Prostate gland (tissue), 2 donors: ENCODE results near the gene BTBD2. TPM values are rescaled to one million over a fixed set of nuclear protein-coding genes. Genes with fewer than 3 reads are reported as not detected.

ENCODE experiments used
- DNase-seq: peaks from one replicate; pipeline ENCODE4 v3.0.0-alpha.2; 2019; ENCODE audit warnings: low spot score
- H3K27ac ChIP-seq, 2 donors: fragments of 200-600 bp; sonication (generic); 2 replicates each; pipeline ENCODE4 v1.5.1; 2017 to 2019
- H3K27me3 ChIP-seq: fragments of 200-600 bp; sonication (generic); replicated peaks from 2 replicates; pipeline ENCODE4 v1.5.1; 2019; ENCODE audit not compliant: insufficient read depth
- H3K36me3 ChIP-seq, 2 donors: fragments of 200-600 bp; sonication (generic); 1 replicate in 1 of 2; 2 replicates in 1 of 2; pipeline versions ENCODE4 v1.5.1 to v1.8.1; 2017 to 2019
- H3K4me1 ChIP-seq: fragments of 200-600 bp; sonication (generic); replicated peaks from 2 replicates; pipeline ENCODE4 v1.5.1; 2019
- H3K4me3 ChIP-seq, 2 donors: fragments of 200-600 bp; sonication (generic); 2 replicates each; pipeline ENCODE4 v1.5.1; 2017 to 2019
- H3K9me3 ChIP-seq: fragments of 200-600 bp; sonication (generic); 2 replicates; pipeline ENCODE4 v1.5.1; 2017
- CTCF ChIP-seq, 4 experiments: fragments of 200-600 bp in 2 of 4; fragments of 450-650 bp in 2 of 4; sonication (generic) in 2 of 4; IDR thresholded peaks; 1 replicate in 3 of 4; 2 replicates in 1 of 4; pipeline ENCODE4 v1.5.1; 2016 to 2019; ENCODE audit warnings: antibody characterized with exemption in 4 of 4, mild to moderate bottlenecking in 2 of 4, moderate library complexity in 2 of 4
- POLR2A ChIP-seq: fragments of 450-650 bp; IDR thresholded peaks from one replicate; pipeline ENCODE4 v1.6.1; 2016; ENCODE audit warnings: antibody characterized with exemption, mild to moderate bottlenecking
- POLR2AphosphoS5 ChIP-seq: sonication (generic); formaldehyde crosslinking; IDR thresholded peaks from one replicate; pipeline ENCODE4 v1.6.1; 2017; ENCODE audit warnings: antibody characterized with exemption
- WGBS: methylation state at CpG from one replicate; pipeline ENCODE4 v1.1.5; 2018; 5-methylcytosine and 5-hydroxymethylcytosine counted together
- intact Hi-C: fragments of 100-400 bp; cut with DNase I; formaldehyde crosslinking; loops from one replicate; pipeline ENCODE4 v1.14.2; 2022
- total RNA-seq, 2 donors: library from RNA; depleted of rRNA; stranded (reverse); fragments of >200 nt; gene quantifications; one replicate each; pipeline ENCODE4 v1.1.0, GENCODE V29; 2016

BTBD2 gene
- total RNA-seq, 2 donors from 2014 or later, result 116 to 136 TPM

GRCh38 chr19:2062389-2062729 is 46.8 kb upstream of the BTBD2 start:
- H3K36me3 ChIP-seq, result no peaks in the 10 kb centered on the region
- WGBS, result 62% methylated on average over 10 of the region's 10 CpGs
- DNase-seq, result no peak
- H3K27me3 ChIP-seq, result no peaks in the 10 kb centered on the region
- no peak for TF ChIP-seq CTCF (IDR thresholded peaks at IDR 0.05)
- TF ChIP-seq POLR2A, result no peak
- TF ChIP-seq POLR2AphosphoS5, result no peak
- intact Hi-C loops, result no loop called here
- H3K9me3 ChIP-seq, result no peaks in the 10 kb centered on the region
- peak overlapping the region; percentile 99 to 100 for H3K27ac ChIP-seq
- peaks cover 32% of the 10 kb centered on the region for H3K4me1 ChIP-seq
- peak overlapping the region in 1 of 2 donors; percentile 75 for H3K4me3 ChIP-seq

- Histone ChIP-seq H3K36me3 (no peaks in the 10 kb centered on the region), H3K4me1 (peaks cover 32% of the 10 kb centered on the region), H3K27ac (peak overlapping the region; percentile 99 to 100), H3K27me3 (no peaks in the 10 kb centered on the region), H3K4me3 (peak overlapping the region; percentile 65 to 75), H3K9me3 (no peaks in the 10 kb centered on the region)
- peak; percentile 99 for DNase-seq
- 3% methylated on average over 49 of the region's 50 CpGs for WGBS
- intact Hi-C loops, result no loop called here
- peak; percentile 67 for TF ChIP-seq POLR2A
- TF ChIP-seq CTCF (IDR thresholded peaks at IDR 0.05), result no peak
- TF ChIP-seq POLR2AphosphoS5, result peak; percentile 98
These were observed 46.2 kb upstream of the BTBD2 start for GRCh38 chr19:2061495-2062388.

GRCh38 chr19:2060884-2061494 is 45.5 kb upstream of the BTBD2 start:
- peak overlapping the region; percentile 65 to 75 for H3K4me3 ChIP-seq
- H3K36me3 ChIP-seq, result no peaks in the 10 kb centered on the region
- WGBS, result under 1% methylated on average over 39 of the region's 55 CpGs
- intact Hi-C loops, result no loop called here
- DNase-seq, result no peak
- peaks cover 35% of the 10 kb centered on the region for H3K4me1 ChIP-seq
- peak; percentile 91 for TF ChIP-seq POLR2A
- TF ChIP-seq CTCF (IDR thresholded peaks at IDR 0.05), result no peak
- H3K9me3 ChIP-seq, result no peaks in the 10 kb centered on the region
- H3K27ac ChIP-seq, result peak overlapping the region; percentile 99 to 100
- H3K27me3 ChIP-seq, result no peaks in the 10 kb centered on the region

GRCh38 chr19:2059422-2060201 is 44.1 kb upstream of the BTBD2 start:
- 32% methylated on average over 22 of the region's 24 CpGs for WGBS

More at GRCh38 chr19:2059422-2060201, 44.1 kb upstream of the BTBD2 start:
- peak; percentile 66 for DNase-seq
- Histone ChIP-seq H3K4me3 (no peak overlapping the region), H3K9me3 (no peaks in the 10 kb centered on the region), H3K4me1 (peaks cover 41% of the 10 kb centered on the region), H3K27ac (peak overlapping the region; percentile 99 to 100), H3K36me3 (no peaks in the 10 kb centered on the region), H3K27me3 (no peaks in the 10 kb centered on the region)
- intact Hi-C loops, result no loop called here
- TF ChIP-seq POLR2A (peak; percentile 63), POLR2AphosphoS5 (peak; percentile 57), CTCF (IDR thresholded peaks at IDR 0.05) (no peak)
